ENCODE data around the gene SLC24A5. TPM values are rescaled to one million over a fixed set of nuclear protein-coding genes. Genes with fewer than 3 reads are reported as not detected.
A peak's percentile ranks its signal among the peaks of the same experiment; 100 is the strongest.

SLC24A5 gene
- not detected for polyA plus RNA-seq (2012; ENCODE audit: insufficient read depth, insufficient read length)

GRCh38 chr15:48120745-48121144 is at the start of gene SLC24A5:
Gene SLC24A5 (plus strand): TSS chr15:48120990. CDS start chr15:48121045, 55 bp downstream.
- DNase-seq (ENCODE audit: low read depth, low spot score), result no peak
- no peak within 1 kb of the TSS for H3K4me3 ChIP-seq (ENCODE audit: low read length)

GRCh38 chr15:48072941-48073340 is 47.8 kb upstream of the SLC24A5 start:
- no peak for DNase-seq (ENCODE audit: low read depth, low spot score)

GRCh38 chr15:48073881-48074280 is 46.9 kb upstream of the SLC24A5 start:
- DNase-seq (ENCODE audit: low read depth, low spot score), result no peak
- H3K4me3 ChIP-seq (ENCODE audit: low read length), result no peak overlapping the region

More at GRCh38 chr15:48072941-48073340, 47.8 kb upstream of the SLC24A5 start:
- no peak overlapping the region for H3K4me3 ChIP-seq (ENCODE audit: low read length)

GRCh38 chr15:48076454-48076853 is 44.3 kb upstream of the SLC24A5 start:
- H3K4me3 ChIP-seq (ENCODE audit: low read length), result no peak overlapping the region
- DNase-seq (ENCODE audit: low read depth, low spot score), result no peak

- H3K4me3 ChIP-seq (ENCODE audit: low read length), result no peak overlapping the region
- DNase-seq (ENCODE audit: low read depth, low spot score), result no peak
These were observed 43.1 kb upstream of the SLC24A5 start for GRCh38 chr15:48077616-48078184.

GRCh38 chr15:48084759-48085590 is 35.8 kb upstream of the SLC24A5 start:
- peak; percentile 26 for DNase-seq (ENCODE audit: low read depth, low spot score)
- H3K4me3 ChIP-seq (ENCODE audit: low read length), result no peak overlapping the region

GRCh38 chr15:48085591-48085930 is 35.2 kb upstream of the SLC24A5 start:
- H3K4me3 ChIP-seq (ENCODE audit: low read length), result no peak overlapping the region
- DNase-seq (ENCODE audit: low read depth, low spot score), result no peak

GRCh38 chr15:48086133-48086532 is 34.7 kb upstream of the SLC24A5 start:
- no peak for DNase-seq (ENCODE audit: low read depth, low spot score)

GRCh38 chr15:48086576-48086975 is 34.2 kb upstream of the SLC24A5 start:
- H3K4me3 ChIP-seq (ENCODE audit: low read length), result no peak overlapping the region
- no peak for DNase-seq (ENCODE audit: low read depth, low spot score)

More at GRCh38 chr15:48086133-48086532, 34.7 kb upstream of the SLC24A5 start:
- no peak overlapping the region for H3K4me3 ChIP-seq (ENCODE audit: low read length)

GRCh38 chr15:48087844-48088243 is 32.9 kb upstream of the SLC24A5 start:
- no peak for DNase-seq (ENCODE audit: low read depth, low spot score)
- no peak overlapping the region for H3K4me3 ChIP-seq (ENCODE audit: low read length)

GRCh38 chr15:48089702-48090101 is 31.1 kb upstream of the SLC24A5 start:
- no peak overlapping the region for H3K4me3 ChIP-seq (ENCODE audit: low read length)
- no peak for DNase-seq (ENCODE audit: low read depth, low spot score)

GRCh38 chr15:48090115-48090514 is 30.7 kb upstream of the SLC24A5 start:
- no peak for DNase-seq (ENCODE audit: low read depth, low spot score)

GRCh38 chr15:48090666-48091065 is 30.1 kb upstream of the SLC24A5 start:
- DNase-seq (ENCODE audit: low read depth, low spot score), result no peak
- no peak overlapping the region for H3K4me3 ChIP-seq (ENCODE audit: low read length)

More at GRCh38 chr15:48090115-48090514, 30.7 kb upstream of the SLC24A5 start:
- H3K4me3 ChIP-seq (ENCODE audit: low read length), result no peak overlapping the region

GRCh38 chr15:48091522-48091921 is 29.3 kb upstream of the SLC24A5 start:
- no peak for DNase-seq (ENCODE audit: low read depth, low spot score)
- H3K4me3 ChIP-seq (ENCODE audit: low read length), result no peak overlapping the region

- no peak for DNase-seq (ENCODE audit: low read depth, low spot score)
- H3K4me3 ChIP-seq (ENCODE audit: low read length), result no peak overlapping the region
These were observed 24.4 kb upstream of the SLC24A5 start for GRCh38 chr15:48096355-48096786.

- no peak for DNase-seq (ENCODE audit: low read depth, low spot score)
- H3K4me3 ChIP-seq (ENCODE audit: low read length), result no peak overlapping the region
These were observed 24.0 kb upstream of the SLC24A5 start for GRCh38 chr15:48096813-48097212.

- no peak overlapping the region for H3K4me3 ChIP-seq (ENCODE audit: low read length)
- DNase-seq (ENCODE audit: low read depth, low spot score), result no peak
These were observed 23.5 kb upstream of the SLC24A5 start for GRCh38 chr15:48097264-48097663.

GRCh38 chr15:48101376-48101961 is 19.3 kb upstream of the SLC24A5 start:
- no peak for DNase-seq (ENCODE audit: low read depth, low spot score)
- H3K4me3 ChIP-seq (ENCODE audit: low read length), result no peak overlapping the region

- DNase-seq (ENCODE audit: low read depth, low spot score), result no peak
- no peak overlapping the region for H3K4me3 ChIP-seq (ENCODE audit: low read length)
These were observed 18.6 kb upstream of the SLC24A5 start for GRCh38 chr15:48102167-48102566.

GRCh38 chr15:48103647-48104046 is 17.1 kb upstream of the SLC24A5 start:
- DNase-seq (ENCODE audit: low read depth, low spot score), result no peak
- no peak overlapping the region for H3K4me3 ChIP-seq (ENCODE audit: low read length)

Data from Jurkat, Clone E6-1 (cell line).